HEK293 (cell line): ENCODE measurements around the gene CHFR.

ENCODE experiments used
- GLIS2 ChIP-seq: fragments of 450-650 bp; formaldehyde crosslinking; IDR thresholded peaks from 2 replicates; pipeline ENCODE4 v1.5.1; 2016; ENCODE audit warnings: missing biosample characterization, missing genetic modification characterization
- HOXC10 ChIP-seq: sonication (generic); formaldehyde crosslinking; IDR thresholded peaks from 2 replicates; pipeline ENCODE4 v1.8.1; 2023; ENCODE audit warnings: mild to moderate bottlenecking, missing genetic modification reagents
- PRDM4 ChIP-seq: fragments of 450-650 bp; formaldehyde crosslinking; IDR thresholded peaks from 2 replicates; pipeline ENCODE4 v1.5.1; 2017; ENCODE audit warnings: missing biosample characterization, missing genetic modification characterization
- SCRT1 ChIP-seq: fragments of 450-650 bp; formaldehyde crosslinking; IDR thresholded peaks from 2 replicates; pipeline ENCODE4 v1.5.1; 2016; ENCODE audit warnings: missing biosample characterization, missing genetic modification characterization, borderline replicate concordance
- TRIM28 ChIP-seq: IDR thresholded peaks from 2 replicates; pipeline ENCODE4 v1.6.1; 2011; ENCODE audit warnings: low read length, control low read depth, borderline replicate concordance
- ZBTB21 ChIP-seq: fragments of 450-650 bp; formaldehyde crosslinking; IDR thresholded peaks from 2 replicates; pipeline ENCODE4 v1.5.1; 2017; ENCODE audit warnings: missing biosample characterization, missing genetic modification characterization
- ZFP3 ChIP-seq: fragments of 450-650 bp; formaldehyde crosslinking; IDR thresholded peaks from 2 replicates; pipeline ENCODE4 v1.5.1; 2016; ENCODE audit warnings: low read depth, missing biosample characterization, missing genetic modification characterization
- ZFP37 ChIP-seq: fragments of 450-650 bp; formaldehyde crosslinking; IDR thresholded peaks from 2 replicates; pipeline ENCODE4 v1.5.1; 2016; ENCODE audit warnings: missing biosample characterization, missing genetic modification characterization
- ZIC2 ChIP-seq: fragments of 450-650 bp; formaldehyde crosslinking; IDR thresholded peaks from 2 replicates; pipeline ENCODE4 v1.5.1; 2016; ENCODE audit warnings: missing biosample characterization, missing genetic modification characterization
- ZNF112 ChIP-seq: fragments of 450-650 bp; formaldehyde crosslinking; IDR thresholded peaks from 2 replicates; pipeline ENCODE4 v1.5.0; 2017; ENCODE audit warnings: missing biosample characterization, missing genetic modification characterization
- ZNF121 ChIP-seq: fragments of 450-650 bp; formaldehyde crosslinking; IDR thresholded peaks from 2 replicates; pipeline ENCODE4 v1.5.1; 2016; ENCODE audit warnings: missing biosample characterization, missing genetic modification characterization
- ZNF169 ChIP-seq: fragments of 450-650 bp; formaldehyde crosslinking; IDR thresholded peaks from 2 replicates; pipeline ENCODE4 v1.5.1; 2016; ENCODE audit warnings: missing biosample characterization, missing genetic modification characterization
- ZNF184 ChIP-seq: fragments of 450-650 bp; IDR thresholded peaks from 2 replicates; pipeline ENCODE4 v1.5.1; 2018; ENCODE audit warnings: missing biosample characterization, mild to moderate bottlenecking, missing genetic modification characterization
- ZNF239 ChIP-seq: fragments of 450-650 bp; formaldehyde crosslinking; IDR thresholded peaks from 2 replicates; pipeline ENCODE4 v1.5.1; 2016; ENCODE audit warnings: missing biosample characterization, missing genetic modification characterization
- ZNF366 ChIP-seq: fragments of 450-650 bp; formaldehyde crosslinking; conservative IDR thresholded peaks from 2 replicates; pipeline ENCODE4 v1.5.1; 2016; ENCODE audit warnings: missing biosample characterization, missing genetic modification characterization
- ZNF501 ChIP-seq: fragments of 450-650 bp; formaldehyde crosslinking; IDR thresholded peaks from 2 replicates; pipeline ENCODE4 v1.5.1; 2016; ENCODE audit warnings: missing biosample characterization, missing genetic modification characterization
- ZNF514 ChIP-seq: fragments of 450-650 bp; formaldehyde crosslinking; IDR thresholded peaks from 2 replicates; pipeline ENCODE4 v1.5.1; 2016; ENCODE audit warnings: missing biosample characterization, missing genetic modification characterization
- ZNF544 ChIP-seq: fragments of 450-650 bp; formaldehyde crosslinking; IDR thresholded peaks from 2 replicates; pipeline ENCODE4 v1.5.0; 2017; ENCODE audit warnings: missing biosample characterization, missing genetic modification characterization
- ZNF561 ChIP-seq: fragments of 450-650 bp; IDR thresholded peaks from 2 replicates; pipeline ENCODE4 v1.5.1; 2018; ENCODE audit warnings: missing biosample characterization, missing genetic modification characterization, borderline replicate concordance
- ZNF610 ChIP-seq: fragments of 450-650 bp; formaldehyde crosslinking; IDR thresholded peaks from 2 replicates; pipeline ENCODE4 v1.5.1; 2016; ENCODE audit warnings: missing biosample characterization, missing genetic modification characterization, borderline replicate concordance
- ZNF624 ChIP-seq: fragments of 450-650 bp; formaldehyde crosslinking; IDR thresholded peaks from 2 replicates; pipeline ENCODE4 v1.5.1; 2017; ENCODE audit warnings: missing biosample characterization, missing genetic modification characterization
- ZNF626 ChIP-seq: fragments of 450-650 bp; sonication (Bioruptor Pico); formaldehyde crosslinking; IDR thresholded peaks from 2 replicates; pipeline ENCODE4 v1.5.1; 2018; ENCODE audit warnings: missing biosample characterization, missing genetic modification characterization, inconsistent platforms
- ZNF629 ChIP-seq: fragments of 450-650 bp; formaldehyde crosslinking; IDR thresholded peaks from 2 replicates; pipeline ENCODE4 v1.5.1; 2017; ENCODE audit warnings: missing biosample characterization, missing genetic modification characterization
- ZNF785 ChIP-seq: fragments of 450-650 bp; formaldehyde crosslinking; IDR thresholded peaks from 2 replicates; pipeline ENCODE4 v1.5.1; 2016; ENCODE audit warnings: missing biosample characterization, missing genetic modification characterization
- ZNF830 ChIP-seq: fragments of 450-650 bp; IDR thresholded peaks from 2 replicates; pipeline ENCODE4 v1.5.0; 2018; ENCODE audit warnings: missing biosample characterization, missing genetic modification characterization, low read depth, mild to moderate bottlenecking, moderate library complexity
- ZSCAN18 ChIP-seq: fragments of 450-650 bp; formaldehyde crosslinking; IDR thresholded peaks from 2 replicates; pipeline ENCODE4 v1.5.1; 2016; ENCODE audit warnings: missing biosample characterization, missing genetic modification characterization
- ZSCAN30 ChIP-seq: fragments of 450-650 bp; IDR thresholded peaks from 2 replicates; pipeline ENCODE4 v1.5.1; 2018; ENCODE audit warnings: missing biosample characterization, mild to moderate bottlenecking, missing genetic modification characterization, moderate library complexity
- ZSCAN5A ChIP-seq: fragments of 450-650 bp; formaldehyde crosslinking; IDR thresholded peaks from 2 replicates; pipeline ENCODE4 v1.5.1; 2016; ENCODE audit warnings: missing biosample characterization, missing genetic modification characterization
- TF ChIP-seq, protein P1 (sequence below): fragments of 450-650 bp; formaldehyde crosslinking; IDR thresholded peaks from 2 replicates; pipeline ENCODE4 v1.5.1; 2016; ENCODE audit warnings: missing biosample characterization, missing genetic modification characterization
- TF ChIP-seq, protein P2 (sequence below): fragments of 450-650 bp; formaldehyde crosslinking; IDR thresholded peaks from 2 replicates; pipeline ENCODE4 v1.5.1; 2016; ENCODE audit warnings: missing biosample characterization, missing genetic modification characterization

The CHFR gene

GRCh38 chr12:132828706-132829534 lies 58.5 kb downstream of the CHFR start, which contains the start of gene GOLGA3 (continued):
- peak; percentile 88 for TF ChIP-seq ZNF184 (tag by site-specific recombination)
- TF ChIP-seq, protein P1, sequence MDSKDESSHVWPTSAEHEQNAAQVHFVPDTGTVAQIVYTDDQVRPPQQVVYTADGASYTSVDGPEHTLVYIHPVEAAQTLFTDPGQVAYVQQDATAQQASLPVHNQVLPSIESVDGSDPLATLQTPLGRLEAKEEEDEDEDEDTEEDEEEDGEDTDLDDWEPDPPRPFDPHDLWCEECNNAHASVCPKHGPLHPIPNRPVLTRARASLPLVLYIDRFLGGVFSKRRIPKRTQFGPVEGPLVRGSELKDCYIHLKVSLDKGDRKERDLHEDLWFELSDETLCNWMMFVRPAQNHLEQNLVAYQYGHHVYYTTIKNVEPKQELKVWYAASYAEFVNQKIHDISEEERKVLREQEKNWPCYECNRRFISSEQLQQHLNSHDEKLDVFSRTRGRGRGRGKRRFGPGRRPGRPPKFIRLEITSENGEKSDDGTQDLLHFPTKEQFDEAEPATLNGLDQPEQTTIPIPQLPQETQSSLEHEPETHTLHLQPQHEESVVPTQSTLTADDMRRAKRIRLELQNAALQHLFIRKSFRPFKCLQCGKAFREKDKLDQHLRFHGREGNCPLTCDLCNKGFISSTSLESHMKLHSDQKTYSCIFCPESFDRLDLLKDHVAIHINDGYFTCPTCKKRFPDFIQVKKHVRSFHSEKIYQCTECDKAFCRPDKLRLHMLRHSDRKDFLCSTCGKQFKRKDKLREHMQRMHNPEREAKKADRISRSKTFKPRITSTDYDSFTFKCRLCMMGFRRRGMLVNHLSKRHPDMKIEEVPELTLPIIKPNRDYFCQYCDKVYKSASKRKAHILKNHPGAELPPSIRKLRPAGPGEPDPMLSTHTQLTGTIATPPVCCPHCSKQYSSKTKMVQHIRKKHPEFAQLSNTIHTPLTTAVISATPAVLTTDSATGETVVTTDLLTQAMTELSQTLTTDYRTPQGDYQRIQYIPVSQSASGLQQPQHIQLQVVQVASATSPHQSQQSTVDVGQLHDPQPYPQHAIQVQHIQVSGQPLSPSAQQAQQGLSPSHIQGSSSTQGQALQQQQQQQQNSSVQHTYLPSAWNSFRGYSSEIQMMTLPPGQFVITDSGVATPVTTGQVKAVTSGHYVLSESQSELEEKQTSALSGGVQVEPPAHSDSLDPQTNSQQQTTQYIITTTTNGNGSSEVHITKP (tag by site-specific recombination), result peak; percentile 50; the same call in 1 of the 2 replicates
- TF ChIP-seq ZNF626 (tag by site-specific recombination), result peak; percentile 75; the same call in 1 of the 2 replicates
- no peak for TF ChIP-seq ZNF514
- peak; percentile 99 for TF ChIP-seq ZNF501
- 0 out of 2 replicates have a peak, but pooled peaks have one; percentile 65 for TF ChIP-seq HOXC10 (CRISPR knock-in tag)
- TF ChIP-seq ZNF610 (tag by site-specific recombination), result peak; percentile 86
- TF ChIP-seq ZNF785 (tag by site-specific recombination), result peak; percentile 43; the same call in 1 of the 2 replicates
- no peak for TF ChIP-seq ZNF112 (tag by site-specific recombination)
- no peak for TF ChIP-seq ZNF366 (tag by site-specific recombination)
- TF ChIP-seq ZNF624 (tag by site-specific recombination), result no peak
- TF ChIP-seq ZNF544 (tag by site-specific recombination), result no peak
- peak; percentile 95 for TF ChIP-seq ZNF561 (tag by site-specific recombination)
- peak; percentile 91 for TF ChIP-seq ZSCAN30 (tag by site-specific recombination)
- TF ChIP-seq, protein P2, sequence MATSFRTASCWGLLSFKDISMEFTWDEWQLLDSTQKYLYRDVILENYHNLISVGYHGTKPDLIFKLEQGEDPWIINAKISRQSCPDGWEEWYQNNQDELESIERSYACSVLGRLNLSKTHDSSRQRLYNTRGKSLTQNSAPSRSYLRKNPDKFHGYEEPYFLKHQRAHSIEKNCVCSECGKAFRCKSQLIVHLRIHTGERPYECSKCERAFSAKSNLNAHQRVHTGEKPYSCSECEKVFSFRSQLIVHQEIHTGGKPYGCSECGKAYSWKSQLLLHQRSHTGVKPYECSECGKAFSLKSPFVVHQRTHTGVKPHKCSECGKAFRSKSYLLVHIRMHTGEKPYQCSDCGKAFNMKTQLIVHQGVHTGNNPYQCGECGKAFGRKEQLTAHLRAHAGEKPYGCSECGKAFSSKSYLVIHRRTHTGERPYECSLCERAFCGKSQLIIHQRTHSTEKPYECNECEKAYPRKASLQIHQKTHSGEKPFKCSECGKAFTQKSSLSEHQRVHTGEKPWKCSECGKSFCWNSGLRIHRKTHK (tag by site-specific recombination), result no peak
- TF ChIP-seq TRIM28, result no peak
- peak; percentile 59; the same call in 1 of the 2 replicates for TF ChIP-seq PRDM4 (tag by site-specific recombination)
- no peak for TF ChIP-seq ZFP3
- peak; percentile 92 for TF ChIP-seq ZNF629 (tag by site-specific recombination)
- TF ChIP-seq ZIC2 (tag by site-specific recombination), result no peak
- TF ChIP-seq SCRT1 (tag by site-specific recombination), result no peak
- 0 out of 2 replicates have a peak, but pooled peaks have one; percentile 17 for TF ChIP-seq GLIS2
- TF ChIP-seq ZNF169, result 0 out of 2 replicates have a peak, but pooled peaks have one; percentile 35
- peak; percentile 95 for TF ChIP-seq ZSCAN5A (tag by site-specific recombination)
- peak; percentile 92 for TF ChIP-seq ZSCAN18 (tag by site-specific recombination)
- peak; percentile 77; the same call in 1 of the 2 replicates for TF ChIP-seq ZBTB21
- peak; percentile 65; the same call in 1 of the 2 replicates for TF ChIP-seq ZNF121 (tag by site-specific recombination)
- no peak for TF ChIP-seq ZNF830 (tag by site-specific recombination)
- 0 out of 2 replicates have a peak, but pooled peaks have one; percentile 68 for TF ChIP-seq ZNF239 (tag by site-specific recombination)
- TF ChIP-seq ZFP37 (tag by site-specific recombination), result peak; percentile 95
